ENCODE data around the gene NHLRC2. TPM values are rescaled to one million over a fixed set of nuclear protein-coding genes. Genes with fewer than 3 reads are reported as not detected.
"Not testable (repeated sequence)": the region's sequence is repeated elsewhere in the genome, so short reads cannot be mapped to it uniquely, and the experiment has no call there.

Gene NHLRC2
- total and polyA plus RNA-seq, 2 of the 13 experiments (the other 11 are each of a cell fraction or from before 2014, with no cell fraction given): 7.6 to 12.7 TPM

- 59% methylated on average over 7 of the region's 7 CpGs for WGBS (ENCODE audit: low lambda C conversion rate)
- H3K36me3 ChIP-seq (replicated peaks in 1 of 2; ENCODE audit: control insufficient read depth in 1 of 2, insufficient read depth in 2 of 2, low read length in 2 of 2): no peaks in the 10 kb centered on the region
- ChIA-PET POLR2A (no interaction called here), CTCF (ENCODE audit: low intra/inter-chr PET ratio, low total read pairs) (no interaction called here)
- no peaks in the 10 kb centered on the region for H4K20me1 ChIP-seq (ENCODE audit: insufficient read depth, low read length)
- no peaks in the 10 kb centered on the region; a peak in 1 of 5 replicates for H3K27me3 ChIP-seq (ENCODE audit: control insufficient read depth in 1 of 2, insufficient read depth in 2 of 2, low read length in 2 of 2)
- no peaks in the 10 kb centered on the region for H3K79me2 ChIP-seq (ENCODE audit: insufficient read depth, low read length)
- peaks cover 12% of the 10 kb centered on the region for H3K4me1 ChIP-seq (ENCODE audit: insufficient read depth, low read length)
- no peak overlapping the region for H3K27ac ChIP-seq (ENCODE audit: extremely low read length, insufficient read depth, low read length)
- no peak for ATAC-seq
- BruUV-seq (replicated peaks): no TSS peak
- TF ChIP-seq REXO4 (CRISPR knock-in tag; IDR thresholded peaks at IDR 0.05; ENCODE audit: borderline replicate concordance) (no peak), RXRB (CRISPR knock-in tag; IDR thresholded peaks at IDR 0.05; ENCODE audit: borderline replicate concordance) (no peak), IKZF4 (CRISPR knock-in tag; IDR thresholded peaks at IDR 0.05; ENCODE audit: borderline replicate concordance, low read depth, not compliant biosample characterization) (no peak)
- H3K9ac ChIP-seq (ENCODE audit: insufficient read depth, low read depth, low read length): no peak overlapping the region
- FAIRE-seq: no peak
- DNase-seq (ENCODE audit: low spot score): no peak
- intact Hi-C loops (cut with micrococcal nuclease; ENCODE audit: unreplicated experiment): no loop called here
- in situ Hi-C loops (cut with HindIII; ENCODE audit: extremely low pct_ligation_motif_present, low pct_unique_long_range_greater_than_20kb): no loop called here
- H3K4me2 ChIP-seq (ENCODE audit: low read depth, low read length): no peak overlapping the region
- H3K9me3 ChIP-seq (ENCODE audit: low read length): no peaks in the 10 kb centered on the region
- H2AFZ ChIP-seq (ENCODE audit: low read length): no peak overlapping the region
- H3K4me3 ChIP-seq (replicated peaks in 1 of 3; ENCODE audit: insufficient read depth in 1 of 3, low read depth in 2 of 3, low read length in 3 of 3): no peak overlapping the region
Observed at GRCh38 chr10:113939212-113939860, 84.9 kb downstream of the NHLRC2 start.

DNA sequence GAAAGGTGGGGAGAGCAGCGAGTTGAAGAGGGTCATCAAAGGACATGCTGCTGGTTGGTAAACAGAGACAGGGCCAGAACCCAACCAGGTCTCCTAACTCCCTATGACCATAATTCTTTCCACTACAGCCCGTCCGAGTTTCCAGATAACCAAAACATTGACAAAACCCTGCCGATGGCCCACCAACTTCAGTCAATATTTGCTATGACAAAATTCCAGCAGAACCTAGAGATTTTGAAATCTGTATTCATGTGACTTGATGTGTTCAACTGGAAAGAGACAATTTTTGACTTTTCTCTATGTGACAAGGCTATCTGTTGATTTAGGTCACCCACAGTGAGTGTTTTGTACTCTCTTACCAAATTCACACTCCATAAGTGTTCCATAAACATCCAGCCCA is 86.7 kb downstream of the NHLRC2 start:
- no peak overlapping the region for H3K4me3 ChIP-seq (replicated peaks in 1 of 3; ENCODE audit: insufficient read depth in 1 of 3, low read depth in 2 of 3, low read length in 3 of 3)
- no peaks in the 10 kb centered on the region for H3K79me2 ChIP-seq (ENCODE audit: insufficient read depth, low read length)
- CTCF ChIA-PET (ENCODE audit: low intra/inter-chr PET ratio, low total read pairs): no interaction called here
- WGBS (ENCODE audit: low lambda C conversion rate): 0% methylated on average over 4 of the region's 4 CpGs
- H3K27ac ChIP-seq (ENCODE audit: extremely low read length, insufficient read depth, low read length): no peak overlapping the region
- no peak overlapping the region for H2AFZ ChIP-seq (ENCODE audit: low read length)
- ATAC-seq (no peak), FAIRE-seq (no peak), DNase-seq (ENCODE audit: low spot score) (peak; percentile 44)
- intact Hi-C loops (cut with micrococcal nuclease; ENCODE audit: unreplicated experiment) (no loop called here), in situ Hi-C loops (cut with HindIII; ENCODE audit: extremely low pct_ligation_motif_present, low pct_unique_long_range_greater_than_20kb) (no loop called here)
- POLR2A ChIA-PET: no interaction called here
- no peak overlapping the region for H3K4me2 ChIP-seq (ENCODE audit: low read depth, low read length)
- H4K20me1 ChIP-seq (ENCODE audit: insufficient read depth, low read length): no peaks in the 10 kb centered on the region
- no peaks in the 10 kb centered on the region for H3K36me3 ChIP-seq (replicated peaks in 1 of 2; ENCODE audit: control insufficient read depth in 1 of 2, insufficient read depth in 2 of 2, low read length in 2 of 2)
- BruUV-seq (replicated peaks): no TSS peak
- H3K4me1 ChIP-seq (ENCODE audit: insufficient read depth, low read length): peaks cover 12% of the 10 kb centered on the region
- TF ChIP-seq MYNN (CRISPR knock-in tag; IDR thresholded peaks at IDR 0.05; ENCODE audit: low read depth) (no peak), FOXM1 (CRISPR knock-in tag; IDR thresholded peaks at IDR 0.05) (no peak), ZNF333 (CRISPR knock-in tag; IDR thresholded peaks at IDR 0.05; ENCODE audit: borderline replicate concordance) (no peak), RARA (CRISPR knock-in tag; IDR thresholded peaks at IDR 0.05) (no peak), ZFP41 (CRISPR knock-in tag; IDR thresholded peaks at IDR 0.05; ENCODE audit: borderline replicate concordance) (no peak)
- no peak overlapping the region for H3K9ac ChIP-seq (ENCODE audit: insufficient read depth, low read depth, low read length)
- no peaks in the 10 kb centered on the region for H3K9me3 ChIP-seq (ENCODE audit: low read length)
- no peaks in the 10 kb centered on the region; a peak in 1 of 5 replicates for H3K27me3 ChIP-seq (ENCODE audit: control insufficient read depth in 1 of 2, insufficient read depth in 2 of 2, low read length in 2 of 2)

- CTCF ChIA-PET (ENCODE audit: low intra/inter-chr PET ratio, low total read pairs); H3K4me2 ChIP-seq (ENCODE audit: low read depth, low read length); H3K27ac ChIP-seq (ENCODE audit: extremely low read length, insufficient read depth, low read length); H3K79me2 ChIP-seq (ENCODE audit: insufficient read depth, low read length); H2AFZ ChIP-seq (ENCODE audit: low read length); ATAC-seq; H3K36me3 ChIP-seq (replicated peaks in 1 of 2; ENCODE audit: control insufficient read depth in 1 of 2, insufficient read depth in 2 of 2, low read length in 2 of 2); H4K20me1 ChIP-seq (ENCODE audit: insufficient read depth, low read length); FAIRE-seq; H3K4me3 ChIP-seq (replicated peaks in 1 of 3; ENCODE audit: insufficient read depth in 1 of 3, low read depth in 2 of 3, low read length in 3 of 3); DNase-seq (ENCODE audit: low spot score); BruUV-seq (replicated peaks); intact Hi-C loops (cut with micrococcal nuclease; ENCODE audit: unreplicated experiment); in situ Hi-C loops (cut with HindIII; ENCODE audit: extremely low pct_ligation_motif_present, low pct_unique_long_range_greater_than_20kb); H3K9me3 ChIP-seq (ENCODE audit: low read length); H3K27me3 ChIP-seq (ENCODE audit: control insufficient read depth in 1 of 2, insufficient read depth in 2 of 2, low read length in 2 of 2); POLR2A ChIA-PET; H3K9ac ChIP-seq (ENCODE audit: insufficient read depth, low read depth, low read length): not testable (repeated sequence)
- WGBS (ENCODE audit: low lambda C conversion rate): 64% methylated on average over 7 of the region's 7 CpGs
- peaks cover 20% of the 10 kb centered on the region for H3K4me1 ChIP-seq (ENCODE audit: insufficient read depth, low read length)
Observed at GRCh38 chr10:113943196-113943595, 88.7 kb downstream of the NHLRC2 start.
